Activated CD4-positive, alpha-beta T cell treated with anti-CD3 and anti-CD28 coated beads, Interleukin-2, amount 10 ng/mL, durations not matched to agents 24 days and 14 days (primary cell): Measurements from ENCODE around the gene FN3K. TPM values are rescaled to one million over a fixed set of nuclear protein-coding genes. Genes with fewer than 3 reads are reported as not detected.
"Not testable (repeated sequence)": the region's sequence is repeated elsewhere in the genome, so short reads cannot be mapped to it uniquely, and the experiment has no call there.

Experiments used
- DNase-seq: peaks from one replicate; pipeline ENCODE4 v3.0.0; 2022
- H3K27ac Mint-ChIP-seq: one replicate; pipeline ENCODE4 v1.8.0; 2022; ENCODE audit warnings: mild to moderate bottlenecking, mixed read lengths
- H3K27me3 Mint-ChIP-seq: one replicate; pipeline ENCODE4 v1.8.0; 2022; ENCODE audit warnings: mixed read lengths
- H3K36me3 Mint-ChIP-seq: one replicate; pipeline ENCODE4 v1.8.0; 2022; ENCODE audit warnings: low read depth, mild to moderate bottlenecking, mixed read lengths
- H3K4me1 Mint-ChIP-seq: one replicate; pipeline ENCODE4 v1.8.0; 2021; ENCODE audit warnings: mixed read lengths
- H3K4me3 Mint-ChIP-seq: one replicate; pipeline ENCODE4 v1.8.0; 2022; ENCODE audit warnings: mild to moderate bottlenecking, moderate library complexity, mixed read lengths
- H3K9me3 Mint-ChIP-seq: one replicate; pipeline ENCODE4 v1.8.0; 2021; ENCODE audit warnings: mixed read lengths
- intact Hi-C: fragments of 100-400 bp; cut with micrococcal nuclease; formaldehyde crosslinking; loops from one replicate; pipeline ENCODE4 v1.15.1; 2023
- total RNA-seq: library from RNA; stranded (reverse); gene quantifications from 2 replicates; pipeline ENCODE4 v1.2.3, GENCODE V29; 2022

Gene FN3K
- total RNA-seq, 1 donor from 2014 or later: 3.7 TPM

DNA sequence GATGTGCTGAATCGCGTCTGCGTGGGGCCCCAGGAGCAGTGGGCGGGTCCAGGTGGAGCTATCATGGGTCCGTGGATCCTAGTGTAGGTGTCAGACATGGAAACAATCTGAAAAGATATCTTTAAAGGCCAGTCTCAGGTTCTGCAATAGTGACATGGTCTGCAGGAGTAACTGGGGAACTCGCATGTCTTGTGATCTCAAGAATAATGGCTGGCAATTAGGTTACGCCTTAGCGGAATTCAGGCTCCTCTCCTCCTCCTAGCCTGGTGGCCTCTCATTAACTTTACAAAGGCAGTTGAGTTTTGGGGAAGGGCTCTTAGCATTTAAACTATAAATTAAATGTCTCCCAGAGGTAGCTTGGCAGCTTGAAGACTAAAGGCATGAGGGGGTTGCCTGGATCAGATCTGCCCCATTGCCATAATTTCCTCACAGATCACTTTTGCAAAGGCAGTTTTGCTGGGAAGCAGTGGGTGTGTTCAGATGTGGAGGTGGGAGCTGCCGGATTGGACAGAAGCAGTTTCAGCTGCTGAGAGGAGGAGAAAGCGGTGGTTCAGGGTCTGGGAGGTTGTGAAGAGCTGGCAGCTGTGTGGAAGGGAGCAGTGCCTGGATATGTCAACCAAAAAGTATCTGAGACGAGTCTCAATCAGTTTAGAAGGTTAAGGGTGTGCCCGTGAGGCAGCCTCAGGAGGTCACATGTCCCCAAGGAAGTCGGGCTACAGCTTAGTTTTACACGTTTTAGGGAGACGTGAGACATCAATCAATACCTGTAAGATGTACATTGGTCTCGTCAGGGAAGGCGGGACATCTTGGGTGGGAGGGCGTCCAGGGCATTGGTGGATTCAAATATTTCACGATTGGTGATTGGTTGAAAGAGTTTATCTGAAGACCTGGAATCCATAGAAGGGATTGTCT, 19.1 kb downstream of the FN3K start:
- Mint-ChIP-seq H3K27me3 (no peaks in the 10 kb centered on the region), H3K36me3 (peaks cover 12% of the 10 kb centered on the region), H3K4me1 (peaks cover 24% of the 10 kb centered on the region), H3K27ac (no peak overlapping the region), H3K4me3 (peak overlapping the region; percentile 47), H3K9me3 (no peaks in the 10 kb centered on the region)
- intact Hi-C loops: loop anchor here (10.0 kb wide), 1 partner anchor 300 kb away; the partner anchor contains the start of genes CYBC1 and NARF
- DNase-seq: peak; percentile 76

GRCh38 chr17:82756166-82756565, 20.8 kb downstream of the FN3K start:
- intact Hi-C loops: loop anchor here (10.0 kb wide), 1 partner anchor 301 kb away; the partner anchor contains the start of genes CYBC1 and NARF
- H3K27me3 Mint-ChIP-seq: no peaks in the 10 kb centered on the region
- H3K4me1 Mint-ChIP-seq: peaks cover 24% of the 10 kb centered on the region
- H3K9me3 Mint-ChIP-seq: no peaks in the 10 kb centered on the region
- DNase-seq: no peak
- no peak overlapping the region for H3K27ac Mint-ChIP-seq
- H3K36me3 Mint-ChIP-seq: peaks cover 17% of the 10 kb centered on the region
- H3K4me3 Mint-ChIP-seq: no peak overlapping the region

DNA sequence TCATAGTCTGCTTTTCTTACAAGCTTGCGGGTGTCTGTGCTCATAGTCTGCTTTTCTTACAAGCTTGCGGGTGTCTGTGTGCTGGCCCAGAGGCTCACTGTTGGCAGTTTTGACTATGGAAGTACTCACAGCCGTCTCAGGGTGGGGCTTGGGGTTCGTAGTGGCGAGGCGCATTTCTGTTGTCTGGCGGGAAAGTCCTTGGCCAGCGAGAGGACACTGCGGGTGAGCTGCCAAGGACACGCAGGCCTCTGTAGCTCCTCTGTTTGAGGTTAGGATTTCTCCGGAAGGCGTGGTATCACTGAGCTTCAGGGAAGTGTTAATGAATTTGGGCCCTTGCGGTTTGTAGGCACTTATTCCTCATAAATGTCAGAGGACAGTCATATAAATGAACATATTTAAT, 30.0 kb downstream of the FN3K start:
- no peaks in the 10 kb centered on the region for H3K27me3 Mint-ChIP-seq
- intact Hi-C loops: no loop called here
- no peak for DNase-seq
- H3K36me3 Mint-ChIP-seq: peaks cover 48% of the 10 kb centered on the region
- H3K27ac Mint-ChIP-seq: no peak overlapping the region
- peaks cover 9% of the 10 kb centered on the region for H3K4me1 Mint-ChIP-seq
- H3K9me3 Mint-ChIP-seq: no peaks in the 10 kb centered on the region
- no peak overlapping the region for H3K4me3 Mint-ChIP-seq

- no peaks in the 10 kb centered on the region for H3K9me3 Mint-ChIP-seq
- H3K36me3 Mint-ChIP-seq: peaks cover 51% of the 10 kb centered on the region
- H3K4me1 Mint-ChIP-seq: peaks cover 15% of the 10 kb centered on the region
- H3K27ac Mint-ChIP-seq: no peak overlapping the region
- intact Hi-C loops: no loop called here
- no peak overlapping the region for H3K4me3 Mint-ChIP-seq
- DNase-seq: peak; percentile 80
- no peaks in the 10 kb centered on the region for H3K27me3 Mint-ChIP-seq
Measured at GRCh38 chr17:82767041-82767754, 31.8 kb downstream of the FN3K start.

GRCh38 chr17:82769041-82769440, 33.6 kb downstream of the FN3K start:
- H3K27ac Mint-ChIP-seq: no peak overlapping the region
- no peaks in the 10 kb centered on the region for H3K27me3 Mint-ChIP-seq
- intact Hi-C loops: no loop called here
- no peak overlapping the region for H3K4me3 Mint-ChIP-seq
- DNase-seq: no peak
- H3K9me3 Mint-ChIP-seq: no peaks in the 10 kb centered on the region
- peaks cover 14% of the 10 kb centered on the region for H3K4me1 Mint-ChIP-seq
- peaks cover 52% of the 10 kb centered on the region for H3K36me3 Mint-ChIP-seq

GRCh38 chr17:82772026-82772425, 36.6 kb downstream of the FN3K start:
- no peak for DNase-seq
- intact Hi-C loops: no loop called here
- no peaks in the 10 kb centered on the region for H3K9me3 Mint-ChIP-seq
- peaks cover 12% of the 10 kb centered on the region for H3K4me1 Mint-ChIP-seq
- H3K4me3 Mint-ChIP-seq: no peak overlapping the region
- H3K36me3 Mint-ChIP-seq: peaks cover 43% of the 10 kb centered on the region
- no peaks in the 10 kb centered on the region for H3K27me3 Mint-ChIP-seq
- H3K27ac Mint-ChIP-seq: no peak overlapping the region

- intact Hi-C loops, H3K27me3 Mint-ChIP-seq, DNase-seq, H3K9me3 Mint-ChIP-seq, H3K27ac Mint-ChIP-seq, H3K4me3 Mint-ChIP-seq: not testable (repeated sequence)
- peaks cover 10% of the 10 kb centered on the region for H3K4me1 Mint-ChIP-seq
- H3K36me3 Mint-ChIP-seq: peaks cover 29% of the 10 kb centered on the region
Measured at GRCh38 chr17:82774456-82774855, 39.0 kb downstream of the FN3K start.

DNA sequence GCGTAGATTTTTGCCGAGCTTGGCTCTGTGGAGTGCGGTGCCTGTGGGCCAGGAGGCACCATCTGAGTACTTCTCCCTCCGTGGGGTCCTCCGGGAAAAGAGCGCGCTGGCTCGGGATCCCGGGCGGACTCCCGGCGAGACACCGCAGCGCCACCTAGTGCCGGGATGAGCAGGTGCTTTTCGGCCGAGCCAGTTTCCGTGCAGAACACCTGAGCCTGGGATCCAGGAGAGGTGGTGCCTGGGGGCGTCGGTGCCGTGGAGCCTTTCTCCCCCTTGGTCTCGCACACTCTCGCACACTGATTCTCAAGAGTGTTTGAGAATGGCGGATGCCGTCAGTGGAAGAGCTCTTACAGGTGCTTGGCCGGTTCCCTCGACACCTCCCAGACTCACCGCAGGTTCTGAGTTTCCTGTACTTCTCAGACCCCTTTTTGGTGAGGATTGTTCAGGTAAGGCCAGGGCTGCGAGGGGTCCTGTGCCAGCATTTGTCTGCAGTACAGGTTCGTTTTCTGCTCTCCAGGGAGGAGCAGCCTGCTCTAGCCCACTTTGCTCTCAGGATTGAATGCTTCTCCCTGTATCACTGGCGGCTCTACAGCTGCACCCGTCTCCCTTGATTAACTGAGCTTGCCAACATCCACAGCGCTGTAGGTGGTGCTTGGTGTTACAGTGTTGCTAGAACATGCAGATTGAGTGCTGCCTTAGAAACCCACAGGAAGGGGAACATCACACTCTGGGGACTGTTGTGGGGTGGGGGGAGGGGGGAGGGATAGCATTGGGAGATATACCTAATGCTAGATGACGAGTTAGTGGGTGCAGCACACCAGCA, 39.8 kb downstream of the FN3K start:
- Mint-ChIP-seq H3K27me3 (no peaks in the 10 kb centered on the region), H3K9me3 (no peaks in the 10 kb centered on the region), H3K4me3 (no peak overlapping the region), H3K36me3 (peaks cover 24% of the 10 kb centered on the region), H3K4me1 (peaks cover 10% of the 10 kb centered on the region), H3K27ac (no peak overlapping the region)
- intact Hi-C loops: no loop called here
- peak; percentile 81 for DNase-seq

- no peak overlapping the region for H3K27ac Mint-ChIP-seq
- H3K9me3 Mint-ChIP-seq: no peaks in the 10 kb centered on the region
- intact Hi-C loops: no loop called here
- H3K27me3 Mint-ChIP-seq: no peaks in the 10 kb centered on the region
- H3K4me1 Mint-ChIP-seq: peaks cover 10% of the 10 kb centered on the region
- peaks cover 22% of the 10 kb centered on the region for H3K36me3 Mint-ChIP-seq
- DNase-seq: no peak
- no peak overlapping the region for H3K4me3 Mint-ChIP-seq
Measured at GRCh38 chr17:82776454-82776853, 41.0 kb downstream of the FN3K start.

DNA sequence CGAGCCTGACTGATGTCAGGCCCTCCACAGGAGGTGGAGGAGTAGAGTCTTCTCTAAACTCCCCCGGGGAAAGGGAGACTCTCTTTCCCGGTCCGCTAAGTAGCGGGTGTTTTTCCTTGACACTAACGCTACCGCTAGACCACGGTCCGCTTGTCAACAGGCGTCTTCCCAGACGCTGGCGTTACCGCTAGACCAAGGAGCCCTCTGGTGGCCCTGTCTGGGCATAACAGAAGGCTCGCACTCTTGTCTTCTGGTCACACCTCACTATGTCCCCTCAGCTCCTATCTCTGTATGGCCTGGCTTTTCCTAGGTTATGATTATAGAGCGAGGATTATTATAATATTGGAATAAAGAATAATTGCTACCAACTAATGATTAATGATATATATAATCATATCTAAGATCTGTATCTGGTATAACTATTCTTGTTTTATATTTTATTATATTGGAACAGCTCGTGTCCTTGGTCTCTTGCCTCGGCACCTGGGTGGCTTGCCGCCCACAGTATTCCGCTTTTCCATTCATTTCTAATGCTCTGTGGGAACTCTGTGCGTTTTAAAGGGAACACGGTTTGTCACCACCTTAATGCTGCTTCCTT, 42.5 kb downstream of the FN3K start:
- DNase-seq, H3K27ac Mint-ChIP-seq, H3K27me3 Mint-ChIP-seq, H3K4me3 Mint-ChIP-seq, H3K9me3 Mint-ChIP-seq, intact Hi-C loops: not testable (repeated sequence)
- H3K4me1 Mint-ChIP-seq: peaks cover 12% of the 10 kb centered on the region
- H3K36me3 Mint-ChIP-seq: peaks cover 19% of the 10 kb centered on the region

DNA sequence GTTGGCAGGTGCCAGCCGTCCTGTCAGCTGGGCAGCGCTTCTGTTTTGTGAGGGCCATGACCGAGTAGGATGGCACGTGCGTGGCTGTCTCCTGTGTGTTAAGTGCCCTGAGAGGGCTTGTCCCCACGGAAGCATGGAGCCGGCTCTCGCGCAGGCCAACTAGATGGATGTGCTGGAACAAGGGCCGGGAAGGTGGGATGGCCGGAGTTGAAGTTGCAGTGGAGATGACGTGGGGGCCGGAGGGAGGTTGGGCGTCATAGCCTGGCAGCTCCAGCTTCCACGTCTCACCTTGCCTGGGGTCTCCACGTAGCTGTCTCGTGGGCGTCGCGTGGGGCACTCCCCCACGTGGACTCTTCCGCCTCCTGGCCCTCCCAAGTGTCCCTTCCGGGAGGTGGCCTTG, 44.1 kb downstream of the FN3K start:
- Mint-ChIP-seq H3K27ac (no peak overlapping the region), H3K27me3 (no peaks in the 10 kb centered on the region), H3K4me3 (no peak overlapping the region), H3K9me3 (no peaks in the 10 kb centered on the region), H3K4me1 (peaks cover 11% of the 10 kb centered on the region), H3K36me3 (peaks cover 22% of the 10 kb centered on the region)
- intact Hi-C loops: no loop called here
- no peak for DNase-seq

GRCh38 chr17:82780195-82780594, 44.8 kb downstream of the FN3K start:
- intact Hi-C loops: loop anchor here (10.0 kb wide), 1 partner anchor 85 kb away; no protein-coding TSS in a partner anchor
- no peak for DNase-seq

More at GRCh38 chr17:82780195-82780594, 44.8 kb downstream of the FN3K start:
- Mint-ChIP-seq H3K36me3 (peaks cover 20% of the 10 kb centered on the region), H3K27me3 (no peaks in the 10 kb centered on the region), H3K9me3 (no peaks in the 10 kb centered on the region), H3K27ac (no peak overlapping the region), H3K4me3 (no peak overlapping the region), H3K4me1 (peaks cover 11% of the 10 kb centered on the region)
